Tibial artery (tissue), 4 donors: ENCODE measurements around the gene SIM2.

Source experiments
- DNase-seq, 2 donors: peaks; one replicate each; pipeline ENCODE4 v3.0.0-alpha.2; 2019
- H3K27ac ChIP-seq, 2 donors: fragments of 200-600 bp; sonication (generic) in 1 of 2; 1 replicate in 1 of 2; 2 replicates in 1 of 2; pipeline ENCODE4 v1.5.1; 2018 to 2019; ENCODE audit warnings: mild to moderate bottlenecking in 1 of 2
- H3K27me3 ChIP-seq, 2 donors: fragments of 200-600 bp; sonication (generic) in 1 of 2; one replicate each; pipeline versions ENCODE4 v1.5.1 to v1.6.0; 2016 to 2019
- H3K36me3 ChIP-seq, 3 donors: fragments of 200-600 bp; sonication (generic) in 2 of 3; one replicate each; pipeline ENCODE4 v1.5.1; 2016 to 2019; ENCODE audit warnings: mild to moderate bottlenecking in 2 of 3
- H3K4me1 ChIP-seq, 4 donors: fragments of 200-600 bp; sonication (generic) in 2 of 4; 1 replicate in 3 of 4; 2 replicates in 1 of 4; pipeline ENCODE4 v1.5.1; 2016 to 2019
- H3K4me3 ChIP-seq, 2 donors: fragments of 200-600 bp; sonication (generic) in 1 of 2; 1 replicate in 1 of 2; 2 replicates in 1 of 2; pipeline ENCODE4 v1.5.1; 2018 to 2019; ENCODE audit warnings: mild to moderate bottlenecking in 2 of 2
- H3K9me3 ChIP-seq, 3 donors: fragments of 200-600 bp; sonication (generic) in 1 of 3; one replicate each; pipeline ENCODE4 v1.5.1; 2016 to 2019
- intact Hi-C: fragments of 100-400 bp; cut with DNase I; formaldehyde crosslinking; loops from one replicate; pipeline ENCODE4 v1.15.0; 2023; ENCODE audit warnings: low total_unique reads
- TF ChIP-seq, protein P1 (sequence below), 2 experiments: fragments of 200-600 bp in 1 of 2; fragments of 450-650 bp in 1 of 2; IDR thresholded peaks; one replicate each; pipeline ENCODE4 v1.5.1; 2017 to 2019; ENCODE audit warnings: antibody characterized with exemption in 2 of 2, mild to moderate bottlenecking in 1 of 2, moderate library complexity in 1 of 2

The SIM2 gene

DNA sequence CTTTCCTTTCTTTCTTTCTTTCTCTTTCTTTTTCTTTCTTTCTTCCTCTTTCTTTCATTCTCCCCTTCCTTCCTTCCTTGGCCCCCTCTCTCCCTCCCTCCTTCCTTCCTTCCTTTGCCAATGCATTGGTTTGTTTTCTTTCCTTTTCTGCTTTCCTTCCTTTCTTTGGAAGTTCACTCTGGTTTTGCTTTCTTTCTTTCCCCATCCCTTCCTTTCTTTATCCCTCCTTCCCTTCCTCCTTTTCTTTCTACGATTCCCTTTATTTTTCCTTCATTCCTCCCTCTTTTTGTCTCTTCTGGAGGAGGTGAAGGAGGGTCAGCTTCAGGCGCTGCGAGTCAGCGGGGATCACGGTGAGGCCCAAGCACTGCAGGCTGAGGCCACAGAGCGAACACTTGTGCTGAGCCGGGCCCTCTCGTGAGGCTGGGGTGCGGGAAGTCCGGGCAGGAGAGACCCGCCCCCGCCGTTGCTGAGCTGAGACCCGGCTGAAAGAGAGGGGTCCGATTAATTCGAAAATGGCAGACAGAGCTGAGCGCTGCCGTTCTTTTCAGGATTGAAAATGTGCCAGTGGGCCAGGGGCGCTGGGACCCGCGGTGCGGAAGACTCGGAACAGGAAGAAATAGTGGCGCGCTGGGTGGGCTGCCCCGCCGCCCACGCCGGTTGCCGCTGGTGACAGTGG, 1.5 kb downstream of the SIM2 start:
- Histone ChIP-seq H3K36me3 (no peaks in the 10 kb centered on the region), H3K9me3 (no peaks in the 10 kb centered on the region), H3K4me3 (peak overlapping the region; percentile 8 to 21), H3K4me1 (peaks cover 0 to 68% (median 57%) of the 10 kb centered on the region in 4 donors), H3K27ac (no peak overlapping the region), H3K27me3 (peaks cover 3 to 100% of the 10 kb centered on the region in 2 donors)
- intact Hi-C loops, result no loop called here
- TF ChIP-seq, protein P1, sequence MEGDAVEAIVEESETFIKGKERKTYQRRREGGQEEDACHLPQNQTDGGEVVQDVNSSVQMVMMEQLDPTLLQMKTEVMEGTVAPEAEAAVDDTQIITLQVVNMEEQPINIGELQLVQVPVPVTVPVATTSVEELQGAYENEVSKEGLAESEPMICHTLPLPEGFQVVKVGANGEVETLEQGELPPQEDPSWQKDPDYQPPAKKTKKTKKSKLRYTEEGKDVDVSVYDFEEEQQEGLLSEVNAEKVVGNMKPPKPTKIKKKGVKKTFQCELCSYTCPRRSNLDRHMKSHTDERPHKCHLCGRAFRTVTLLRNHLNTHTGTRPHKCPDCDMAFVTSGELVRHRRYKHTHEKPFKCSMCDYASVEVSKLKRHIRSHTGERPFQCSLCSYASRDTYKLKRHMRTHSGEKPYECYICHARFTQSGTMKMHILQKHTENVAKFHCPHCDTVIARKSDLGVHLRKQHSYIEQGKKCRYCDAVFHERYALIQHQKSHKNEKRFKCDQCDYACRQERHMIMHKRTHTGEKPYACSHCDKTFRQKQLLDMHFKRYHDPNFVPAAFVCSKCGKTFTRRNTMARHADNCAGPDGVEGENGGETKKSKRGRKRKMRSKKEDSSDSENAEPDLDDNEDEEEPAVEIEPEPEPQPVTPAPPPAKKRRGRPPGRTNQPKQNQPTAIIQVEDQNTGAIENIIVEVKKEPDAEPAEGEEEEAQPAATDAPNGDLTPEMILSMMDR (IDR thresholded peaks at IDR 0.05), result no peak
- no peak for DNase-seq

DNA sequence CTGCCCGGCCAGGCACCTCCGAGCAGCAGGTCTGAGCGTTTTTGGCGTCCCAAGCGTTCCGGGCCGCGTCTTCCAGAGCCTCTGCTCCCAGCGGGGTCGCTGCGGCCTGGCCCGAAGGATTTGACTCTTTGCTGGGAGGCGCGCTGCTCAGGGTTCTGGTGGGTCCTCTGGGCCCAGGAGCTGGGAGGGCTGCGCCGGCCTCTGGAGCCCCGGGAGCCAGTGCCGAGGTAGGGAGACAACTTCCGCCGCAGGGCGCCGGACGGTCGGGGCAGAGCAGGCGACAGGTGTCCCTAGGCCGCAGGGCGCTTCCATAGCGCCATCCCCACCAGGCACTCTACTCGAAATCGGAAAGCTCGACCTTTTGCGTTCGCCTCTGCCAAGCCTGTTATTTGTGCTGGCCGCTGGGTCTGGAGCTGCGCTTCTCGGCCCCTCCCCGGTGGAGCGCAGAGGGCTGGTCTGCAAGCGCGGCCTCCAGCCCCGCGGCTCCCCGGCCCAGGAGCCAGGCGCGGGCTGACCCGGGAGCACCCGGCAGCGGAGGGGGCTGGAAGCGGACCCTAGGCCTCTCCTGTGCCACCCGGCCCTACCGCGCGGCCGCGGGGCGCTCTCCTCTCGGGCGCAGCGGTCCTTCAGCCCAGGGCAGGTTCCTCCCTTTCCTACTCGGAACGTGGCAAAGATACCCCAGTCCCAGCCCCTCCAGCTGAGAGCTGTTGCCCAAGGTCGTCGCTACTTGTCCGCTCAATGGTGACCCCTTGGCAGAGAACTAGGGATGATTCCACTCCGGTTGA, 2.2 kb downstream of the SIM2 start:
- intact Hi-C loops, result no loop called here
- peaks cover 3 to 100% of the 10 kb centered on the region in 2 donors for H3K27me3 ChIP-seq

DNA sequence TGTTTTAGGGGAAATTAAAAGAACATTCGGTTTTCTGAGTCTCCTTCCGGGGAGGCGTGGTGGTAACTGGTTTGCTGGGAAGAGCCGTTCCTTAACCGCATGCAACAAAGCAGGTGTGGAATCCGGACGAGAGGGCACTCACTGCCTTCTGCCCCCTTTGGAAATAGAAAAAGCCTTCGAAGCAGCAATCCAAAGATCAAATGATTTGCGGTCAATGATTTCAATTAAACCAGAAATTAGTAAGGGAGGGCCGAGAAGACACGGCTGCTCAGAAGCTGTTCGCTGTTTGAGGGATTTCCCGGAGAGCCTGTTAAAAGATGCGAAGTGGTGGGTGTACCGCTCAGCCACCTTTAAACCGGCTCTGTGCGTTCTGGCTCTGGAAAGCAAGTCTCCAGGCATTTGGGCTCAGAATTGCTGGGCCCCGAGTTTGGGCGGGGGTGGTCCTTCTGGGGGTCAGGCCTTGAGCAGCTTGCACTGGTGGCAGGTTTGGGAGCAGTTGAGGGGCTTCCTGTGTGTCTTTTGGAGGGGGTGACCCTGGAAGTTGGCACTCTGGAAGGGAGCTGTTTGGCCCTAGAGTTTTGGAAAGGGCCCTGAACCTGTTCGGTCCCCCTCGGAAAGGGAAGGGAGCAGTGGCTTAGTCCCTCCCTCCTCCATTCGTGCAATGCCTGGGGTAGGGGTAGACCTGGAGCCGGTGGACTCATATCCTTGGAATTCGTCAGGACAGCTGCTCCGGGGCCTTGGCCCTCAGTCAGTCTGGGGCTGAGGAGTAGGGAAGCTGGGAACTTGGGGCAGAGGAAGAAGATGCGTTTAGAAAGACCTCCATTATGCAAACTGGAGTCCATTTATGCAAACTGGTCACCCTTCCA, 3.1 kb downstream of the SIM2 start:
- peaks cover 3 to 100% of the 10 kb centered on the region in 2 donors for H3K27me3 ChIP-seq
- intact Hi-C loops, result no loop called here

More for the DNA sequence above, 2.2 kb downstream of the SIM2 start:
- Histone ChIP-seq H3K4me3 (peak overlapping the region; percentile 8 to 21), H3K36me3 (no peaks in the 10 kb centered on the region), H3K9me3 (no peaks in the 10 kb centered on the region), H3K4me1 (peaks cover 0 to 72% (median 62%) of the 10 kb centered on the region in 4 donors), H3K27ac (no peak overlapping the region)
- no peak for DNase-seq
- TF ChIP-seq, protein P1 (IDR thresholded peaks at IDR 0.05), result no peak

DNA sequence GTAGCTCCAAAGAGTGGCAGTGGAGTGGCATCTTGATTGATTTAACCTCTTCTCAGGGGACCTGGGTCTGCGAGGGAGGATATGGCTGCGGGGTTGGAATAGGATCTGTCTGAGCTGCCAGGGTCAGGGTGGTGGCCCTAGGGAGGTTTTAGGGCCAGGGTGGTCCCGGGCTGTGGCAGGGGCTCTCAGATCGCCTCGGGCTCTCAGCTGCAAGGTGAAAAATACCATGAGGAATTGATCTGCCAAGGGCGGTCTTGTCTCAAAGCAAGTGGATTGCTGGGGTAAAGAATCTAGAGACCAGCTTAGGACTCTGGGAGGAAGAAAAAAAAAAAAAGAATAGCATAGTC, 3.7 kb downstream of the SIM2 start:
- H3K4me1 ChIP-seq, result peaks cover 0 to 77% (median 60%) of the 10 kb centered on the region in 4 donors

More for the DNA sequence above, 3.1 kb downstream of the SIM2 start:
- TF ChIP-seq, protein P1 (IDR thresholded peaks at IDR 0.05), result no peak
- no peak for DNase-seq
- Histone ChIP-seq H3K4me1 (peaks cover 0 to 77% (median 62%) of the 10 kb centered on the region in 4 donors), H3K27ac (no peak overlapping the region), H3K4me3 (no peak overlapping the region), H3K36me3 (no peaks in the 10 kb centered on the region), H3K9me3 (no peaks in the 10 kb centered on the region)

DNA sequence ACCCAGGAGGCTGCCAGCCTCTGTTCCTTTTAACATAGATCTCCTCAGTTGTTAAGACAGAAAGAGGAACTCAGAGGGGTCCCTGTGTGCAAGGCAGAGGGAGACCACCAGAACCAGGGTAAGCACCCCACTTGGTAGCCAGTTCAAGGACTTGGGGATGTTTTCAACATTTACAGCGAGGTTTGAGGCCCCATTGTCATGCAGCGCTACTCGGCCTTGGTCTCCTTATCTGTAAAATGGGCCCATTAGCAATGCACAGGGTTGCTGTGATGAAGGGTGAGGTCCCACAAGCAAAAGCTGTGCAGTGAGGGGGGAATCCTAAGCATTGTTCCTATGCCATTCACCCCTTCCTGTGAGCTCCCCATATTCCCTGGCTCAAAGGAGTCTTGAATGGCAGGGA, 4.2 kb downstream of the SIM2 start:
- no peak for DNase-seq
- intact Hi-C loops, result no loop called here
- Histone ChIP-seq H3K4me3 (no peak overlapping the region), H3K9me3 (no peaks in the 10 kb centered on the region), H3K4me1 (peaks cover 0 to 77% (median 61%) of the 10 kb centered on the region in 4 donors), H3K36me3 (no peaks in the 10 kb centered on the region), H3K27ac (no peak overlapping the region), H3K27me3 (peaks cover 3 to 100% of the 10 kb centered on the region in 2 donors)
- TF ChIP-seq, protein P1 (IDR thresholded peaks at IDR 0.05), result no peak

More for the DNA sequence above, 3.7 kb downstream of the SIM2 start:
- Histone ChIP-seq H3K27ac (no peak overlapping the region), H3K4me3 (no peak overlapping the region), H3K27me3 (peaks cover 3 to 100% of the 10 kb centered on the region in 2 donors), H3K9me3 (no peaks in the 10 kb centered on the region), H3K36me3 (no peaks in the 10 kb centered on the region)
- intact Hi-C loops, result no loop called here
- TF ChIP-seq, protein P1 (IDR thresholded peaks at IDR 0.05), result no peak
- no peak for DNase-seq
